NCI-H524 treated with DMSO at 0.1 percent for 48 hours (cell line): ENCODE measurements around the gene CALML5.
"Not testable (repeated sequence)": the region's sequence is repeated elsewhere in the genome, so short reads cannot be mapped to it uniquely, and the experiment has no call there.

Source experiments
- DNase-seq: peaks from one replicate; lab custom pipeline; 2025; lab: John Stamatoyannopoulos, UW

The CALML5 gene

DNA sequence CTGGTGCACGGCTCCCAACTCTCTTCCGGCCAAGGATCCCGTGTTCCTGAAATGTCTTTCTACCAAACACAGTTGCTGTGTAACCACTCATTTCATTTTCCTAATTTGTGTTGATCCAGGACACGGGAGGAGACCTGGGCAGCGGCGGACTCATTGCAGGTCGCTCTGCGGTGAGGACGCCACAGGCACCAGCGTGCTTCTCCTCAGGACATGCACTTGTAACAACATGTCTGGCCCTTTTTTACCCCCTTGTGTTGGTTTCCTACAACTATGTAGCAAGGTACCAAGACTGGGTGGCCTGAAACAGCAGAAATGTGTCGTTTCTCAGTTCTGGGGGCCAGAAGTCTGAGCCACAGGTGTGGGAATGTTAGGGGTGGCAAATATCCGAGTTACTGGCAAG lies 18.2 kb downstream of the CALML5 start:
- no peak for DNase-seq

DNA sequence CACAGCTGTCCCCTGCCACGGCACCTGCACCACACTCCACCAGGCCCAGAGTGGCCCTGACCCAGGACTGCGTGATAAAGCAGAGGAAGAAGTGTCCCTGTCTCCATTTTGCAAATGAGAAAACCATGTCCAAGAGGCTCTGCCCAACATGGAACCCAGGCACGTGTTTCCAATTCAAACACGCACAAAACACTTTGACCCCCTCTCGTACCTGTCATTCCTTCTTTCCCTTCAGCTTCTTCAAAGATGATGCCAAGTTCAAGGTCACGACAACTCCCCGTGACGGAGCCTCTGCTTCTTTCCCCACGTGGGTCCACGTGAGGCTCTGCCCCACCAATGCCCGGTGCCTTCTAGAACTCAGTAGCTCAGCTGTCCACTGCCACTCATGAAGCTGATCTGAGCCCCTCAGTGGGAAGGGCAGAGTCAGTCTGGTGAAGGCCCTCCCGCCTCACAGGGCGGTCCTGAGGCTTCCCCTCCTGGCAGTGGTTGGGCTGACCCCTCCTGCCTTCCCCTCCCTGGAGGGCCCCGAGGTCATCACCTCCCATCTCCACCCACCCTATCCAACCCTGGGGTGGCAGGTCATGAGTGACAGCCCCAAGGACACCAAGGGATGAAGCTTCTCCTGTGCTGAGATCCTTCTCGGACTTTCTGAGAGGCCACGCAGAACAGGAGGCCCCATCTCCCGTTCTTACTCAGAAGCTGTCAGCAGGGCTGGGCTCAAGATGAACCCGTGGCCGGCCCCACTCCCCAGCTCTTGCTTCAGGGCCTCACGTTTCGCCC lies 19.0 kb downstream of the CALML5 start:
- no peak for DNase-seq

DNA sequence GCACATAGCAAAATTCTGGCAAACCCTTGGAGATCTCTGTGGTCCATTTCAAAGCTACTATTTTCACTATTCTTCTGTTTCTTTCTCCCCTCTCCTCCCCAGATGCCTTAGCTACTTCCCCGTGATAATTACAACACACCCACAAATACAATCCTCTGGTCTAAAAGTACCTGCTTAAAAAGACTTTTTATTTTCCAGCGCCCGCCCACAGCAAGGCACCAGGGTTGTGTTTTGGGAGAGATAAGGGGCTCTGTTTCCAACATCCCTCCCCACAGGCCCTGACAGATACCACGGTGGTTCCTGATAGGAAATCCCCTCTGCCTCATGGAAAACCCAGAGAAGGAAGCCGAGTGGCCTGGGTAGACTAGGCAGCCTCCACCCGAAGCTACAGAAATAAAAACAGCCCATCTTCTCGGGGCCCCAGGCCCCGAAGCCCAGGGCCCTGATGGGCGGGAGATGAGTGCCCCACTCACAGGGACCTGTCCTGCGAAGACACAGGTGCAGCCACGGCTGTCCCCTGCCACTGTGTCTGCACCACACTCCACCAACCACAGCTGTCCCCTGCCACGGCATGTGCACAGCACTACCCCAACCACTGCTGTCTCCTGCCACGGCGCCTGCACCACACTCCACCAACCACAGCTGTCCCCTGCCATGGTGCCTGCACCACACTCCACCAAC lies 19.7 kb downstream of the CALML5 start:
- no peak for DNase-seq

- DNase-seq, result no peak
Measured at GRCh38 chr10:5478694-5479305, 20.6 kb downstream of the CALML5 start.

DNA sequence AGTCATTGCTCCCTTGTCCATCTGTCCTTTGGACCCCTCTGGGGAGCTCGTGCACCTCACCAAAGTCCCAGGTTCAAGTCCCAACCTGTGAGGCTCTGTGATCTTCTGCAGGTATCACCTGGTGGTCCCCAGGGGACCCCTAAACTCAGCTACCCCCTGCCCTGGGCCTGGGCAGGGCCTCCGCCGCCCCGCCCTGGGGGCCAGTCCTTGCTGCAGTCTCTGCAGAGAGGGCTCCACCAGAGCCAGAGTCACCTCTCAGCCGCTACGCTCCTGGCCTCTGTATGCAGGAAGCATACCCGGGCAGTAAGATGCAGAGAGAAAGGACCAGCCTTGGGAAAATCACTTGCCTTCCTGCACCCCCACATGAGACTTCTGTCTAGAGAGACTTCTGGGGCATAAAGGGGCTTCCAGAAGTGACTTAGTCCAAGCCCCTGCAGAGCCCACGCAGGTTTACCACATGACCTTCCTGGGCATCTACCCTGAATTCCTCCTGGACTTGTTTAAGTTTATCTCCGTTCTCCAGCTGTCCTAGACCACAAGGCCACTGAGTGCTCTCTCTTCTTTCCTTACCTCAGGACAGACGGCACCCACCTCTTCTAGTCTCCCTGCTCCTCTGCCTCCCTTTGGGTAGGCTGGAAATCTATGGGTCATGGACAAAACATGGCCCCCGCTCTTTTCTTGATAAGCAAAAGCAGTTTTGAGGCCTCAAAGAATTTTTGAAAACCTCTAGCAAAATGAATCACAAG lies 21.2 kb downstream of the CALML5 start:
- no peak for DNase-seq

DNA sequence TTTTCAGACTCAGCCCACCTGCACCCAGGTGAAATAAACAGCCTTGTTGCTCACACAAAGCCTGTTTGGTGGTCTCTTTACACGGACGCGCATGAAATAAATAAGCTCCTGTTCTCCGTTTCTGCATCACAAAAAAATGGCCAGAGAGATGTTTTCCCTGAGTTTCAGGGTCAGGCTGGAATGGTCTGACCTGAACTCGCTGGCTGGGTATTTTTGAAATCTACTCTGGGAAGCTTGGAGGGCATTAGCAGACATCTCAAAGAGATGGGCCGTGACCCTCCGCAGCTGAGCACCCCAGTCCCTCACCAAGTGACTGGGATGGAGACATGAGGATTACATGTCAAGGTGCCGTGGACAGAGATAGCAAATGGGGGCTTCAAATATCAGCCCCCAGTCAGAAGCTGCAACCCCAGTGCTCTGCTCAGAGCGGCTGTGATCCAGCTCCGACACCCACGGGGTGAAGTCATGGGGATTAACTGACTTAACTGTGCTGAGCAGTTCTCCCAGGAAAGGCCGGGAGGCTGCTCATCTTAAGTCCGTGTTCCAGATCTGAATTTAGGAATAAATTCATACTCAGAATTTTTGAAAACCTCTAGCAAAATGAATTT lies 22.3 kb downstream of the CALML5 start:
- no peak for DNase-seq

- DNase-seq, result not testable (repeated sequence)
Measured at GRCh38 chr10:5475974-5476807, 23.2 kb downstream of the CALML5 start.

- DNase-seq, result not testable (repeated sequence)
Measured at GRCh38 chr10:5475088-5475487, 24.3 kb downstream of the CALML5 start.

DNA sequence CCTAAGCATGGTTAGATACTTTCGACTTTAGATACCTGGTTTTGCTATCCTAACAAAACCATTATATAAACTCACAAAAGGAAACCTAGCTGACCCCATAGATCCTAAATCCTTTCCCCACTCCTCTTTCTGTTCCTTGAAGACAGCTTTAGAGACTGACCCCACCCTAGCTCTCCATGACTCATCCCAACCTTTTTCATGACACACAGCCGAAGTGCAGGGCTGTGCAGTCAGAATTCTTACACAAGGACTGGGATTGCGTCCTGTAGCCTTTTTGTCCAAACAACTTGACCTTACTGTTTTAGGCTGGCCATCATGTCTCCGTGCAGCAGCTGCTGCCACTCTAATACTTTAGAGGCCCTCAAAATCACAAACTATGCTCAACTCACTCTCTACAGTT lies 24.7 kb downstream of the CALML5 start:
- not testable (repeated sequence) for DNase-seq

GRCh38 chr10:5470062-5470751 lies 29.2 kb downstream of the CALML5 start:
- no peak for DNase-seq

GRCh38 chr10:5469353-5470061 lies 29.9 kb downstream of the CALML5 start:
- DNase-seq, result no peak

DNA sequence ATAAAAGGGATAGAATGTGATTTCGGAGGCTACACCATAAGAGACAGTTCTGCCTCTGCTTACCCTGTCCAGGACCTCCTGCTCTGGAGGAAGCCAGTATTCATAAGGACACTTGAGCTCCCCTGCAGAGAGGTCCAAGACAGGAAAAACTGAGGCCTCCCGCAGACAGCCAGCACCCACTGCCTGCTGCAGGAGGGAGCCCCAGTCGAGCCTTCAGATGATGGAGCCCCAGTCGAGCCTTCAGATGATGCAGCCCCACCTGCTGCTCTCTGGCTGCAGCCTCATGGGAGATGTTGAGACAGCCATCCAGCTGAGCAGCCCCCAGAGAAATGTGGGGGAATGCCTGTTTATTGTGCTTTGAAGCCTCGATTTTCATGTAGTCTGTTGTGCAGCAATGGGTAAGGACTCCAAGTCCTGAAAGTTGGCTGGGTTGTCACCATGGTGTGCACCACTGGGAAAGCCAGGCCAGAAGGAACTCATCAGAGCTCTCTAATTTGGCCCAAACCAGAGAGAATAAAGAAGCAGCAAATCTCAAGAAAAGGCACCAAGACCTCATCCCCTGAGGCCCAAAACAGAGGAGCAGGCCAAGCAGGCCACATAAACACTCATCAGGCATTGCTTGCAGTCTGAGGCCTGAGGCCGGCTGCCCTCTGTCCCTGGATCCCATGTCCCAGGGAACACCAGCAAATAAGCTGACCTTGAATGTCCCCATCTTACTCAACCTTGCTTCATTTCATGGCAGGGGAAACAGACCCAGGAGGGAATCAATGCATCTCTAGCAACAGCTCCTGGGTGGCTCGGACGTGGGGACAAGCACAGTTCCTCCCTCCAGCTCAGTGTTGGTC lies 30.9 kb downstream of the CALML5 start:
- no peak for DNase-seq

DNA sequence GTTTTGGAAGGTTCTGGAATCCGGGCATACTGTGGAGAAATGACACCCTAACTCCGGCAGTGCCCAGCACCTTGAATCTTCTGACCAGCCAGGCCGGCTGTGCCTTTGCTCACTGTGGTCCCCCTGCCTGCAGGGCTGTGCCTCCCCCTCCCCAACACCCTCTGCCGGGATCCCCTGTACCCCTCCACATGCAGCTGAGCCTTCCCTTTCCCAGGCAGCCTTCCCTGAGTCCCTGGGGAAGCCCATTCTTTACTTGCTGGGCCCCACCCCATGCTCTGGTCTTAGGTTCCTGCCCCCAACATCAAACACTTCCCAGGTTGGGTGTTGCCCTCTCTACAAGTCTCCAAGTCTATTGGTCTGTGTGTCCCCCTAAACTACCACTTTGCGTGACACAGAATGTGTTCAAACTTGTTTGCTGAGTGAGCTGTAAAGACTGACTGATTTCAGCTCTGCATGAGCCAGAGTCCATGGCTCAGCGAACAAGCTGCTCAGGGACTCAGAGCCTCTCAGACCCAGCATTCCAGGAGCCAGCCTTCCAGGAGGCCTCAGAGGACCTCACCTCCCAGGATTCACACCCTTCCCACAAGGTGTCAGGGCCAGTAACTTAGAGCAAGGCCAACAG lies 31.6 kb downstream of the CALML5 start:
- DNase-seq, result no peak

DNA sequence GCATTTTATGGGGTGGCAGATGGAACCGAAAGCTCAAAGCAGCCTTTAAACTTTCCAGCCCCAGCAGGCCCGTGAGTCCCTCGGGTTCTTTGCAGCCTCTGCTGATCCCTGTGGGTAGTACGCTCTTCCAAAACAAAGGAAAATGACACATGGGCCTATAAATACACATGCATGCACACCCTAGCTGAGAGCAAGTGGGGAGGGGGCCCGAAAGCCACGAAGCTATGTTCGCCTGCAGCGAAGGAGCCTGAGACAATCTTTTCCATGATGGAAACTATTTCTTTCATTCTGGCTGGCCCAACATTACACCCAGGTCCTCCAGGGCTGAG lies 32.2 kb downstream of the CALML5 start:
- no peak for DNase-seq

GRCh38 chr10:5466451-5467206 lies 32.7 kb downstream of the CALML5 start:
- no peak for DNase-seq

DNA sequence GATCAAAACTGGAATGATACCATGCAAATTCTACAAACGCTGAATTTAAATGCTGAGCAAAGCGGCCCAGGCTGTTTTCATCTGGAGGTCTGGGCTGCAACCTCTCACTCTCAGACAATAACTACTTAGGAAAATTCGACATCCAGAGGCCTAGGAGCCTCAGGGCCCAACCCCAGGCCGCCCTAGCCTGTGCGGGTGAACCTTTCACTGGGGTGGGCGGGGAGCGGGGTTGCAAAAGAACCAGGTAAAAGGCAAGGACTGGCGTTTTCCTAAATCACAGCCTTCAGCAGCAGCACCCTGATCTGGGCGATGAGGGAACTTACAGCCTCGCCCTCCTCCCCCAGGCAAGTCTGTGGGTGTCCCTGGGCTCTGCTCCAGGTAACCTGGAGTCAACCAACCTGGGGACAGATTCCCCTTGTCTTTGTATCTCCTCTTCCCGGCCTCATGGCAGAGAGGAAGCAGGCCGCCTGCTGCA lies 33.4 kb downstream of the CALML5 start:
- no peak for DNase-seq

DNA sequence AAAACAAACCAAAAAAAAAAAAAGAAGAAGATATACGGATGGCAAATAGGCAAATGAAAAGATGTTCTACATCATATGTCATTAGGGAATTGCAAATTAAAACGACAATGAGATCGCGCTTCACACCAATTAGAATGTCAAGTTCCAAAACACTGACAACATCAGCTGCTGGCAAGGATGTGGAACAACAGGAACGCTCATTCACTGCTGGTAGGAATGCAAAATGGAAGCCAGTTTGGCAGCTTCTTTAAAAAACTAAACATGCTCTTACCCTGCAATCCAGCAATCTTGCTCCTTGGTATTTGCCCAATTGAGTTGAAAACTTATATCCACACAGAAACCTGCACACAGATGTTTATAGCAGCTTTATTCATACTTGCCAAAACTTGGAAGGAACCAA lies 34.8 kb downstream of the CALML5 start:
- DNase-seq, result no peak

DNA sequence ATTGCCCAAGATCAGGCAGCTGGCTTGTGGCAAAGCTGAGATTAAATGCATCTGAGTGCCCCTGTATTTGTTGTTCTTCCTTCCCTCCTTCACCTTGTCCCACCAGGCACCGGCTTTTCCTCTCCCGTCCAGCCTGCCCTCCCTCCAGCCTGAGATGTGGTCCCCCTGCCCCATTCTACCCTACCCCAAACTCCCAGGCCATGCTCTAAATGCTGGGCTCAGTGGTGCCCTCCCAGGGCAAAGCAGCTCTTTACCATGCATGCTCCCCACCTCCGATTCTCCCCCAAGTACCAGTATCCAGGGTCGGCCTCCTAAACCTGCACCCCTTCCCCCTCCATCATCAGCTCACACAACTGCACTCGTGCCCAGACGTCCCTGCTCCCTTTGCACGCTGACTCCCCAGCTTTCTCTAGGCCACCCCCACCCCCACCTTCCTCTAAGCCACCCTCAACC lies 36.5 kb downstream of the CALML5 start:
- no peak for DNase-seq
